RWPE2 (cell line): Measurements from ENCODE around the gene CCDC12.

Source experiments
- ATAC-seq: fragments of 200-7000 bp; cut with Tn5 transposase; 3 replicates; pipeline ENCODE4 v1.9.1; 2021; ENCODE audit warnings: low read depth
- DNase-seq: peaks from one replicate; pipeline ENCODE4 v3.0.0-alpha.2; 2020; ENCODE audit warnings: low spot score
- H3K27ac ChIP-seq: fragments of 450-650 bp; 2 replicates; pipeline ENCODE4 v1.5.1; 2017; ENCODE audit warnings: mild to moderate bottlenecking; ENCODE audit not compliant: poor library complexity, severe bottlenecking
- H3K27me3 ChIP-seq: fragments of 250-450 bp; sonication (Bioruptor Pico); 2 replicates; pipeline ENCODE4 v1.5.1; 2021; ENCODE audit warnings: mild to moderate bottlenecking, moderate library complexity; ENCODE audit not compliant: insufficient read depth, poor library complexity, severe bottlenecking
- H3K36me3 ChIP-seq: fragments of 250-450 bp; sonication (Bioruptor Pico); 2 replicates; pipeline ENCODE4 v1.5.1; 2020; ENCODE audit warnings: low read depth, mild to moderate bottlenecking, moderate library complexity
- H3K4me1 ChIP-seq: fragments of 250-450 bp; sonication (Bioruptor Pico); 2 replicates; pipeline ENCODE4 v1.5.1; 2021; ENCODE audit warnings: mild to moderate bottlenecking, moderate library complexity; ENCODE audit not compliant: insufficient read depth, poor library complexity, severe bottlenecking
- H3K4me3 ChIP-seq: fragments of 250-450 bp; sonication (Bioruptor Pico); 2 replicates; pipeline ENCODE4 v1.5.1; 2021; ENCODE audit warnings: mild to moderate bottlenecking, moderate library complexity; ENCODE audit not compliant: severe bottlenecking
- H3K9me3 ChIP-seq: fragments of 250-450 bp; sonication (Bioruptor Pico); 2 replicates; pipeline ENCODE4 v1.5.1; 2021; ENCODE audit warnings: mild to moderate bottlenecking, moderate library complexity; ENCODE audit not compliant: severe bottlenecking
- TF ChIP-seq, protein P1 (sequence below): fragments of 450-650 bp; IDR thresholded peaks from one replicate; pipeline ENCODE4 v1.5.1; 2017; ENCODE audit warnings: mild to moderate bottlenecking, moderate library complexity; ENCODE audit not compliant: poor library complexity, severe bottlenecking

CCDC12 gene

DNA sequence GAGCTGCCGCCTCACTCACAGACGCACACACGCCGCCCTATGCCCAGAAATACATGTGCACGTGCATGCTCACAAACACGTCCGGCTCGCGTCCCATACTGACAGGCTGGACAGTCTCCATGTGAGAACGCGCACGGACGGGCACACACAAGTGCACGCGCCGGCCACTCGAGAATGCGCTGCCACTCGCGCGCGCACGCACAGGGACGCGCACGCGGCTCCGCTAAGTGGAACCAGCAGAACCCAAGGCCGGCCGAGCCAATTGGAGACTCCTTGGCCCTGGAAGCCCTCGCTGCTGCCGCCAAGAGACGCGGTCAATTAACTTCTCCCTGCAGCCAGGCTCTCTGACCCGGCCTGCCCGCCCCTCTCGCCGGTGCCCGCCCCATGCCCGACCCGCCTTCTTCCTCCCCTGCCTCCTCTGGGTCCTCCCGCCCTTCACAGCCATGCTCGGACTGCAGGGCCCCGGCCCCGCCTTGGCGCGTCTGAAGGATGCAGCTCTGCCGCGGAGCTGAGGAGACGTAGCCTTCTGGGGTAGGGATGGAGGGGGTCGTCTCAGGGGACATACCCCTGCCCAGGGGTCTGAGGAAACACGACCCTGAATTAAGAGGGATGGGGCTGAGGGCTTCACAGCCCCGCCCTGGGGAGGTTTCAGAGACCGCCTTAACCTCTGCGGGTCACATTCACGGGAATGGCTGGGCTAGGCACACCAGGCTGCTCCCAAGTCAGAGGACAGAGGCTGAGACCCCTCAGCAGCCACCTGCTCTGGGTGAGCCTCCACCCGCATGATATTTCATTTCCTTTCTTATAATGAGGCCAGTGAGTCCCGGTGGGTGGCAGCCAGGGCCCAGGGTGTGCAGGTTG lies 84.0 kb downstream of the CCDC12 start:
- Histone ChIP-seq H3K27ac (no peak overlapping the region), H3K4me3 (peak overlapping the region; percentile 30), H3K9me3 (no peaks in the 10 kb centered on the region), H3K27me3 (no peaks in the 10 kb centered on the region), H3K4me1 (no peaks in the 10 kb centered on the region), H3K36me3 (no peaks in the 10 kb centered on the region)
- DNase-seq (no peak), ATAC-seq (peak; percentile 86)
- TF ChIP-seq, protein P1, sequence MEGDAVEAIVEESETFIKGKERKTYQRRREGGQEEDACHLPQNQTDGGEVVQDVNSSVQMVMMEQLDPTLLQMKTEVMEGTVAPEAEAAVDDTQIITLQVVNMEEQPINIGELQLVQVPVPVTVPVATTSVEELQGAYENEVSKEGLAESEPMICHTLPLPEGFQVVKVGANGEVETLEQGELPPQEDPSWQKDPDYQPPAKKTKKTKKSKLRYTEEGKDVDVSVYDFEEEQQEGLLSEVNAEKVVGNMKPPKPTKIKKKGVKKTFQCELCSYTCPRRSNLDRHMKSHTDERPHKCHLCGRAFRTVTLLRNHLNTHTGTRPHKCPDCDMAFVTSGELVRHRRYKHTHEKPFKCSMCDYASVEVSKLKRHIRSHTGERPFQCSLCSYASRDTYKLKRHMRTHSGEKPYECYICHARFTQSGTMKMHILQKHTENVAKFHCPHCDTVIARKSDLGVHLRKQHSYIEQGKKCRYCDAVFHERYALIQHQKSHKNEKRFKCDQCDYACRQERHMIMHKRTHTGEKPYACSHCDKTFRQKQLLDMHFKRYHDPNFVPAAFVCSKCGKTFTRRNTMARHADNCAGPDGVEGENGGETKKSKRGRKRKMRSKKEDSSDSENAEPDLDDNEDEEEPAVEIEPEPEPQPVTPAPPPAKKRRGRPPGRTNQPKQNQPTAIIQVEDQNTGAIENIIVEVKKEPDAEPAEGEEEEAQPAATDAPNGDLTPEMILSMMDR: no peak

DNA sequence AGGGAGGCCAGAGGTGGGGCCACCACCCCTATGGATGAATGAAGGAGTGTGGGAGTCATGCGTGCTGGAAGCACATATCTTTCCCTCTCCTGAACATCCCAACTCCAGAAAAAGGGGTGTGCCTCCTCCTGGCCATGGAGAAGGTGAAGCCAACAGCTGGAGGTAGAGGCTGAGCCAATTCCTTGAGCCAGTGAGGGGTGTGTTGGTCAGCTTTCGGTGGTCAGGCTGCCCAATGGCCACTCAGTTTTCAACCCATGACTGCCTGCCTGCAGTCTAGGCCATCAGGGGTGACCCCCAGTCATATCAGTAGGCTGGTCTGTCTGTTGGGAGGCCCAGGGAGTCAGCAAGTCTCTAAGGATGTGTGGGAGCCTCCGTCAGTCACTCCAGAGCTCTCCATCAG lies 85.4 kb downstream of the CCDC12 start:
- no peaks in the 10 kb centered on the region for H3K36me3 ChIP-seq
- no peaks in the 10 kb centered on the region for H3K4me1 ChIP-seq
- no peaks in the 10 kb centered on the region for H3K9me3 ChIP-seq
- TF ChIP-seq, protein P1: no peak
- ATAC-seq (no peak), DNase-seq (no peak)
- H3K27me3 ChIP-seq: no peaks in the 10 kb centered on the region
- no peak overlapping the region for H3K4me3 ChIP-seq
- H3K27ac ChIP-seq: no peak overlapping the region

DNA sequence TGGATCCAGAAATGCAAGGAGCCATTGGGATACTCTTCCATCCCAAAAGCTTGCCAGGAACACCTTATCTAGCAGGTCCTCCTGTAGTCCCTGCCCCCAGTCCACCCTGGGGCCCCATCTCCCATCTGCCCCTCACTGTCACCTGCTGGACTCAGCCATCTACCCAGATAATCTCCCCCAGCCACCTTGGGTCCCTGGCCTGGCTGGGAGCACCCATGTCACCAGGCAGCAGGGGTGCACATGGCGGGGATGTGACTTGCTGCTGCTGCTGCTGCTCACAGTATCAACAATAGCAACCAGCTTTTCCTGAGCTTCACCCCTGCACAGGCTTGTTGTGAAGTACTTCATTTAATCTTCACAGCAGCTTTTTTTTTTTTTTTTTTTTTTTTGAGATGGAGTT lies 86.4 kb downstream of the CCDC12 start:
- Histone ChIP-seq H3K27ac (no peak overlapping the region), H3K9me3 (no peaks in the 10 kb centered on the region), H3K4me3 (no peak overlapping the region), H3K27me3 (no peaks in the 10 kb centered on the region), H3K4me1 (no peaks in the 10 kb centered on the region), H3K36me3 (no peaks in the 10 kb centered on the region)
- DNase-seq (no peak), ATAC-seq (no peak)
- TF ChIP-seq, protein P1: no peak

DNA sequence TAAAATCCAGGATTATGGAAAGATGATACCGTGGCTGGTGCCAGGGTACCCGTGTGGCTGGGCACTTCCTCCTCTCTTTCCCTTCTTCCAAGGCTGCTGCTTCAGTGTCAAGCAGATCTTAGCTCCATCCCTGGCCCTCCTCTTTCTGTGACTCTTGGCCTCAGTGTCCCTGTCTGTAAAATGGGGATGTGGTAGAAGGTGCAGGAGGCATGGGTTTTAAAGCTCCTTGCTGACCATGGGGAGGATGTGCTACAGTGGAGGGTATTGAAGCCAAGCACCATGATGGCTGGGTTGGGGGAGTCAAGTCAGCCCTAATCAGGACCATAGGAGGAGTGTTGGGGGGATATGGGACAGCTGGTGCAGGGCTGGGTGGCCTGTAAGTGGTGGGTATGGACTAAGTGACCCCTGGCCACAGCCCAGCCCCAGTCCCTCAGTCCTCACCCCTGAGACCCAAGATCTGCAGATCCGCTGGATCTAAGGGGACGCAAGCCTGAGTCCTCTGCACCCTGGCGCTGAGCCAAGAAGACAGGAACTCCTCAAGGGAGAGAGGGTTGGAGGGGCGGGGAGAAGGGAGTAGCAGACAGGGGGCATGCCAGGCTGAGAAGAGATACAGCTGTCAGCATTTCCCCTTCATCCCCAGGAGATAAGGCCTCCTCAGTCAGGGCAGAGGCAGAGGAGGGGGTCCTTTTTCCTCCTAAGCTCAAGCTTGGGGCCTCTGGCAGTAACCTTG lies 87.0 kb downstream of the CCDC12 start:
- H3K4me3 ChIP-seq: no peak overlapping the region
- DNase-seq: no peak
- no peaks in the 10 kb centered on the region for H3K9me3 ChIP-seq
- no peak overlapping the region for H3K27ac ChIP-seq
- no peaks in the 10 kb centered on the region for H3K4me1 ChIP-seq
- no peaks in the 10 kb centered on the region for H3K27me3 ChIP-seq
- TF ChIP-seq, protein P1: no peak
- no peak for ATAC-seq
- no peaks in the 10 kb centered on the region for H3K36me3 ChIP-seq
